Upper lobe of left lung (tissue), 4 donors: ENCODE results near the gene BNC2.

ENCODE experiments used
- CTCF ChIP-seq, 6 experiments: fragments of 450-650 bp in 4 of 6; fragments of 200-600 bp in 2 of 6; sonication (generic) in 2 of 6; IDR thresholded peaks; one replicate each; pipeline ENCODE4 v1.5.1; 2016 to 2019; ENCODE audit warnings: antibody characterized with exemption in 6 of 6
- POLR2A ChIP-seq, 4 donors: fragments of 450-650 bp; IDR thresholded peaks; one replicate each; pipeline ENCODE4 v1.5.1; 2016 to 2017; ENCODE audit warnings: antibody characterized with exemption in 4 of 4, mild to moderate bottlenecking in 2 of 4
- POLR2AphosphoS5 ChIP-seq, 2 donors: sonication (generic); formaldehyde crosslinking; IDR thresholded peaks; one replicate each; pipeline ENCODE4 v1.5.1; 2017; ENCODE audit warnings: antibody characterized with exemption in 2 of 2

GRCh38 chr9:16572005-16572734 is 298.3 kb downstream of the BNC2 start:
- TF ChIP-seq CTCF (IDR thresholded peaks at IDR 0.05), result no peak
- no peak for TF ChIP-seq POLR2A (IDR thresholded peaks at IDR 0.05)
- no peak for TF ChIP-seq POLR2AphosphoS5 (IDR thresholded peaks at IDR 0.05)
